HuH-7 (cell line): ENCODE results near the gene HAUS1.
"Not testable (repeated sequence)": the region's sequence is repeated elsewhere in the genome, so short reads cannot be mapped to it uniquely, and the experiment has no call there.

Experiments used
- DNase-seq: peaks from one replicate; pipeline ENCODE4 v3.0.0; 2011; ENCODE audit warnings: low spot score

Gene HAUS1

GRCh38 chr18:46156843-46157242, 52.7 kb downstream of the HAUS1 start:
- no peak for DNase-seq

GRCh38 chr18:46158499-46158898, 54.3 kb downstream of the HAUS1 start:
- DNase-seq: no peak

- DNase-seq: no peak
Observed at GRCh38 chr18:46160050-46160798, 56.0 kb downstream of the HAUS1 start.

GRCh38 chr18:46160840-46161239, 56.7 kb downstream of the HAUS1 start:
- not testable (repeated sequence) for DNase-seq

- no peak for DNase-seq
Observed at GRCh38 chr18:46161703-46162396, 57.7 kb downstream of the HAUS1 start.

- DNase-seq: no peak
Observed at GRCh38 chr18:46163091-46163490, 58.9 kb downstream of the HAUS1 start.

GRCh38 chr18:46163941-46164499, 59.8 kb downstream of the HAUS1 start:
- no peak for DNase-seq

- not testable (repeated sequence) for DNase-seq
Observed at GRCh38 chr18:46164502-46164901, 60.3 kb downstream of the HAUS1 start.

- DNase-seq: no peak
Observed at GRCh38 chr18:46164920-46165319, 60.7 kb downstream of the HAUS1 start.

GRCh38 chr18:46166261-46166970, 62.2 kb downstream of the HAUS1 start:
- DNase-seq: no peak

- no peak for DNase-seq
Observed at GRCh38 chr18:46167971-46168370, 63.8 kb downstream of the HAUS1 start.

GRCh38 chr18:46169464-46169941, 65.3 kb downstream of the HAUS1 start:
- no peak for DNase-seq

- no peak for DNase-seq
Observed at GRCh38 chr18:46171331-46171730, 67.1 kb downstream of the HAUS1 start.

- peak; percentile 81 for DNase-seq
Observed at GRCh38 chr18:46173393-46174341, 69.5 kb downstream of the HAUS1 start.

GRCh38 chr18:46174342-46175041, 70.3 kb downstream of the HAUS1 start:
- DNase-seq: peak; percentile 26

- no peak for DNase-seq
Observed at GRCh38 chr18:46176001-46176400, 71.8 kb downstream of the HAUS1 start.
